ENCODE data around the gene OPTC.

The OPTC gene

DNA sequence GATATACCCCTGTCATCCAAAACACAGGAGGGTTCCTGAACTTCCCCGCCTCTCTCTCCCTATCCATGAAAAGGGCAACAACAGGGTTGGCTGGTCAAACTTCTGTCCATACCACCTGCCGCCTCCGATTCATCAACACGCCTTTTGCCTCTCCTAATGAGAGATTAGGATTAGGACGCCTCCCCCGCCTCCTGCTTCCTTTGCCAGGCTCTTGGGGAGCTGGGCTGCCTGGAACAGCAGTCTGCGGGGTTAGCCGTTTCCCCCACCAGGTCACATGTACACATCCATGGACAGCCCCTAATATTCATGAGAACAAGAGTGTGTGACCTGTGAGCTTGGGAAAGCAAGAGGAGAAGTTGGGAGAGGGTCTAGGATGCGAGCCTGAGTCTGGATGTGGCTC is 2.3 kb upstream of the OPTC start:
- DNase-seq (ENCODE audit: low read depth) = no peak

DNA sequence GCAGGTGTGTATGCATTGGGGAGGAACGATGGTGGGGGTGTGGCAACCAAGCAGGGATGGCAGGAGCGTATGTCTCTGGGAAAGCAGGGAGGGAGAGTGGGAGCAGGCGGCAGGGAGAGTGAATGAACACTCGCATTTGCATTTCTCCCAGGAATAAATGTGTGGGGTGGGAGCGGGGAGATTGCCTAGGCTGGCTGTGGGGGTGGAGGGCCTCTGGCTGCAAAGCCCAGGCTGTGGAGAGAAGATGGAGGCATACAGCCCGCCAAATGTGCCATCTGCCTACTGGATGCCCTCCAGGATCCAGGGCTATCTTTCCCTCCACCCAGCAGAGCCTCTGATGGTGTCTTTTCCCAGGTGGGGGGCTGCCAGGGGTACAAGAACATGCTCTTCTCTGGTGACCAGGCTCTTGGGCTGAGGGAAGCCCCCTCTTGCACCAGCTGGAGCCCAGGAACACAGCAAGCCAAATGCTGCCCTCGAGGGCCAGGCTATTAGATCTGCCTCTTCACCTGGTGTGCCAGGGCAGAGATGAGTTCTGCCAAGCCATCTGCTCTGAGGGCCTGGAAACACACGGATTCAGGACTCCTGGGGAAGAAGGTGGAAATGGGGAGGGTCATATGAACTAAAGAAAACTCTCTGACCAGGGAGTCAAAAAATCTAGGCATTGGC is 1.7 kb upstream of the OPTC start:
- DNase-seq (ENCODE audit: low read depth) = no peak

GRCh38 chr1:203492748-203493130 is 1.2 kb upstream of the OPTC start:
- no peak for DNase-seq (ENCODE audit: low read depth)

GRCh38 chr1:203495845-203496244 is 1.9 kb downstream of the OPTC start:
- DNase-seq (ENCODE audit: low read depth) = no peak

- DNase-seq (ENCODE audit: low read depth) = no peak
Measured at GRCh38 chr1:203497269-203497777, 3.4 kb downstream of the OPTC start.

DNA sequence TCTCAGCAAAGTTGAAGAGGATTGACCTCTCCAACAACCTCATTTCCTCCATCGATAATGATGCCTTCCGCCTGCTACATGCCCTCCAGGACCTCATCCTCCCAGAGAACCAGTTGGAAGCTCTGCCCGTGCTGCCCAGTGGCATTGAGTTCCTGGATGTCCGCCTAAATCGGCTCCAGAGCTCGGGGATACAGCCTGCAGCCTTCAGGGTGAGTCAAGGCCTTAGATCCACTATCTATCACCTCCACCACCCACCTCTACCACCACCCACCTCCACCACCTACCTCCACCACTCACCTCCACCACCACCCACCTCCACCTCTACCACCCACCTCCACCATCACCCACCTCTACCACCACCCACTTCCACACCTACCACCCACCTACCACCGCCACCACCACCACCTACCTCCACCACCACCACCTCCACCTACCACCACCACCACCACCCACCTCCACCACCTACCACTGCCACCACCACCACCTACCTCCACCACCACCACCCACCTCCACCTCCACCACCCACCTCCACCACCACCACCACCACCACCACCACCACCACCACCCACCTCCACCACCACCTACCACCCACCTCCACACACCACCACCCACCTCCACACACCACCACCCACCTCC is 5.8 kb downstream of the OPTC start:
- DNase-seq (ENCODE audit: low read depth) = no peak

DNA sequence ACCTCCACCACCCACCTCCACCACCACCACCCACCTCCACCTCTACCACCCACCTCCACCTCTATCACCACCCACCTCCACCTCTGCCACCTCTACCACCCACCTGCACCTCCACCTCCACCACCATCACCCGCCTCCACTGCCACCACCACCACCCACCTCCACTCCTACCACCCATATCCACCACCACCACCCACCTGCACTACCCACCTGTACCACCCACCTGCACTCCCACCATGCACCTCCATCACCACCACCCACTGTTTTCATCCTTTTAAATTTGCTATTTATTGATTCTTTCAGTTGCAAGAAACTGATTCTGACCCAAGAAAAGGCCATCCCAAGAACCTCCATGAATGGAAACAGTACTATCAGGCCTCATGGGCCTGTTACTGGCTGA is 6.3 kb downstream of the OPTC start:
- DNase-seq (ENCODE audit: low read depth) = no peak

GRCh38 chr1:203503836-203504235 is 9.9 kb downstream of the OPTC start:
- no peak for DNase-seq (ENCODE audit: low read depth)

DNA sequence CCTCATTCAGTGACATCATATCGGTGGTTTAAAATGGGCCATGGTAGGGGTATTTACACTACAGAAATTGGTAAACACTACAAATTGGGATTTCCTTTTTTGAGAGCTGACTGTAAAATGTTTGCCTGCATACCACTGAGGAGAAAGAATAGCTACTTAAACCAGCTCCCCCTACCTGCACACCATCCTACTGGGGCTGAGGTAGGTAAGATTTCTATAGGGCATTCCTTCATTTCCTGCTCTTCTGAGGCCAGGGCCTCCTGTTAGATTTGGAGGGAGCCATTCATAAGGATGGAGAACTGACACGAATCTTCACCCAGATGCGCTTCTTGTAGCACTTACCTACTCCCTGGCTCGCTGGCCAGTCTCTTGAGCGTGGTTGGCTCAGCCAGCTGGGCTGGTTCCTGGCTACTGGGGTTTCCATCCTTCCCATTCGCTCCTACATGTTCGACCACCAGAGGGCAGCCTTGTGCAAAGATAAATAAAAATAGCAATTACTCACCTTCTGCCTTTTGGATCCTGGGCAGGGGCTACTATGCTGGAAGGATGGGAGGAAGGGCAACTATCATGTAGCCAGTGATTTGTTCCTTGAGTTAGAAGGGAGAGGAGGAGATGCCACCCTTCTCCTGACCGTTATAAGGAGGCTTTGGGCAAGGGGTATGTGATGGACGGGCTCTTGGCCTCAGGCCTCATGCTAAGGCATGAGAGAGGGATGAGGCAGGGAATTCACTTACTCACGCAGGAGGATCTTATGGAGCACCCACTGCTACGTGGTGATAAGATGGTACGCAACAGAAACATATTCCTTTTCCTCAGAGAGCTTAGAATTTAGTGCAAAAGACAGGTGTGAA is 10.7 kb downstream of the OPTC start:
- peak; percentile 60 for DNase-seq (ENCODE audit: low read depth)

DNA sequence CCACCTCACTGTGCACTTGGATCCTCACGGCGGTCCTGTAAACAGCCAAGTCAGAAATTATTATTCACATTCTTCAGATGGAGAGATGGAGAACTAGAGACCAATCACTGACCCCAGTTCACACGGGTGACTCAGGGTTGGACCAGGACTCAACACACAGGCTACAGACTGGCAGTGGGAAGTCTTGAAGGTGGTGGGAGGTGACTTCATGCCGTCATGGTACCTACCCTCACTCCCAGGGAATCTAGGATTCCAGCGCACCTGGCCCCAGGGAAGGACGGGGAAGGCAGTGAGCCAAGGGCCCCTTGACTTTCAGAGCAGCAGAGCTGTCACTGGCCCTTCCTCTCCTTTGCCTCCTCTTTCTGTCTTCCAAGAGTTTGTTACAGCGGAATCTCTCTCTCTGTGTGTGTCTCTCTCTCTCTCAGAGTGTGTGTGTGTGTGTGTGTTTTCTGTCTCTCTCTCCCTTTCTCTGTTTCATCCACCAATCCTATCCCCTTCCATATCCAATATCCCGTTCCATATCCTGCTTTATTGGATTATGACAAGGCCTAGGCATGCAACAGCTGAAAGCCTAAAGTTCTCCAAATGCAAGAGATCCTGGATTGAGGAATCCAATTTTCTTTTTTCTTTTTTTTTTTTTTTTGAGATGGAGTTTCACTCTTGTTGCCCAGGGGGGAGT is 11.7 kb downstream of the OPTC start:
- no peak for DNase-seq (ENCODE audit: low read depth)

- DNase-seq (ENCODE audit: low read depth) = no peak
Measured at GRCh38 chr1:203506858-203507626, 13.1 kb downstream of the OPTC start.

GRCh38 chr1:203507759-203508158 is 13.8 kb downstream of the OPTC start:
- no peak for DNase-seq (ENCODE audit: low read depth)

- DNase-seq (ENCODE audit: low read depth) = no peak
Measured at GRCh38 chr1:203508463-203509073, 14.6 kb downstream of the OPTC start.

GRCh38 chr1:203509135-203509534 is 15.2 kb downstream of the OPTC start:
- DNase-seq (ENCODE audit: low read depth) = no peak

DNA sequence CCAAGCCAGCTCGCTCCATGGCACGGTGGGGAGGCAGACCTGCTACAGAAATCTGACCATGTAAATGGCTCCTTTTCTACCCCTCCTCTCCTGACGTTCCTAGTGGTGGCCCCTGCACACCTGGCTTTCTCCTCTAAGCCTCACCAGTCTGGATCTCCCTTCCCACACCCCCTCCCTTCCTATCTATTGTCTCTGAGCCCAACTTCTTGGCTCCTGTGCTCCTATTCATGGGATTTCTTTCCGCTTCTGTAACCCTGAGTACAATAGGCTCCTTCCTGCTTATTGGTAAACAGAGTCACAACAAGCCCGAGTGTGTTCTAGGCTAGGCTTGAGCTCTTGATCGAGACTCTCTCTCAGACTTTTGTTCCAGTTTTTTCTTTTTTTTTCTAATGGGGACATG is 17.6 kb downstream of the OPTC start:
- DNase-seq (ENCODE audit: low read depth) = no peak

GRCh38 chr1:203511930-203512329 is 18.0 kb downstream of the OPTC start:
- DNase-seq (ENCODE audit: low read depth) = no peak

GRCh38 chr1:203512517-203512847 is 18.5 kb downstream of the OPTC start:
- no peak for DNase-seq (ENCODE audit: low read depth)

- peak; percentile 89 for DNase-seq (ENCODE audit: low read depth)
Measured at GRCh38 chr1:203512848-203513584, 19.1 kb downstream of the OPTC start.

GRCh38 chr1:203513585-203514031 is 19.7 kb downstream of the OPTC start:
- no peak for DNase-seq (ENCODE audit: low read depth)

DNA sequence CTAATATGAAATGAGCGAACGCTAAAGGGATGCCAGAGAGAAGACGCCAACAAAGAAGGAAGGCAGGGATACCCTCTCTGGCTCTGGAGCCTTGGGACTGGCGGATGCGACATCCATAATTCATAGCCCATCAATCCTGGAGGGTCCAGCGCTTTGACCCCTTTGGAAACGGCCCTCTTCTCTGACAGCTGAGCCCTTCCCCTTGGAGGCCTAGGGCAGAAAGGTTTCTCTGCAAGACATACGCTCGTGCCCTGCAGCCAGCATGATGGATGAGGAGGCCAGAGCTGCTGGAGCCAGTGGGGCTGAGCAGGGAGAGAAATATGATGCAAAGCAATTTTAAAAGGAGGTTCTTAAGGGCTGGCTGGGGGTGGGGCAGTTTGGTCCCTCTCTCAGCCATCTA is 22.2 kb downstream of the OPTC start:
- no peak for DNase-seq (ENCODE audit: low read depth)

- DNase-seq (ENCODE audit: low read depth) = no peak
Measured at GRCh38 chr1:203516906-203517305, 23.0 kb downstream of the OPTC start.

Measured in stromal cell of bone marrow (primary cell).